ENCODE data around the gene KCNS1. TPM values are rescaled to one million over a fixed set of nuclear protein-coding genes. Genes with fewer than 3 reads are reported as not detected.

Gene KCNS1
- polyA plus RNA-seq, 1 experiment = 0.64 TPM

DNA sequence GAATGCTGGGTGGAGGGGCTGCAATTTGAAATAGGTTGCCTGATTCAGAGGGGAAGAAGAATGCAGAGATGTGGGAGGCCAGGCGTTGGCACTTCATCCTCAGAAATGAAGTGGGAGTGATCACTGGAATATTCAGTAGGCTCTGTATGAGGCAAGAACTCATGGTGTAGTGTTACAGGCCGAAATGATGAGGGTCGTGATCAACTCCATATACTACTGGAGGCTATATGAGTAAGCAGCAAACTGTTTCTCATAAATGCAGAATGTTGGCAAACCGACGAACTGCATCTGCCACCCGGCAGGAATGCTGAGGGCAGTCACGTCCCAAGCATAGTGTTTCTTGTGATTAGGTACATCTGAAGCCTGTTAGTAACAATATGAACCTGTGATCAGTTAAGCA lies 12.7 kb downstream of the KCNS1 start:
- CTCF ChIA-PET = interaction anchor here (2.4 to 15.9 kb wide), 2 partner anchors 7 to 42 kb away, joined by 11 to 407 read pairs; no protein-coding TSS in a partner anchor
- no peak overlapping the region for H3K4me3 ChIP-seq (ENCODE audit: low read depth, low read length)
- no peaks in the 10 kb centered on the region for H3K36me3 ChIP-seq (ENCODE audit: control insufficient read depth, insufficient read depth, low read length)
- DNase-seq (ENCODE audit: low read depth) = peak; percentile 93
- H3K27me3 ChIP-seq (ENCODE audit: control insufficient read depth, insufficient read depth, low read length) = no peaks in the 10 kb centered on the region
- TF ChIP-seq, protein P1, sequence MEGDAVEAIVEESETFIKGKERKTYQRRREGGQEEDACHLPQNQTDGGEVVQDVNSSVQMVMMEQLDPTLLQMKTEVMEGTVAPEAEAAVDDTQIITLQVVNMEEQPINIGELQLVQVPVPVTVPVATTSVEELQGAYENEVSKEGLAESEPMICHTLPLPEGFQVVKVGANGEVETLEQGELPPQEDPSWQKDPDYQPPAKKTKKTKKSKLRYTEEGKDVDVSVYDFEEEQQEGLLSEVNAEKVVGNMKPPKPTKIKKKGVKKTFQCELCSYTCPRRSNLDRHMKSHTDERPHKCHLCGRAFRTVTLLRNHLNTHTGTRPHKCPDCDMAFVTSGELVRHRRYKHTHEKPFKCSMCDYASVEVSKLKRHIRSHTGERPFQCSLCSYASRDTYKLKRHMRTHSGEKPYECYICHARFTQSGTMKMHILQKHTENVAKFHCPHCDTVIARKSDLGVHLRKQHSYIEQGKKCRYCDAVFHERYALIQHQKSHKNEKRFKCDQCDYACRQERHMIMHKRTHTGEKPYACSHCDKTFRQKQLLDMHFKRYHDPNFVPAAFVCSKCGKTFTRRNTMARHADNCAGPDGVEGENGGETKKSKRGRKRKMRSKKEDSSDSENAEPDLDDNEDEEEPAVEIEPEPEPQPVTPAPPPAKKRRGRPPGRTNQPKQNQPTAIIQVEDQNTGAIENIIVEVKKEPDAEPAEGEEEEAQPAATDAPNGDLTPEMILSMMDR (IDR thresholded peaks at IDR 0.05; ENCODE audit: insufficient read depth, low read depth, low read length) = no peak
- POLR2A ChIA-PET = interaction anchor here (0.6 kb wide), 1 partner anchor 82 kb away, joined by 3 read pairs; no protein-coding TSS in a partner anchor

DNA sequence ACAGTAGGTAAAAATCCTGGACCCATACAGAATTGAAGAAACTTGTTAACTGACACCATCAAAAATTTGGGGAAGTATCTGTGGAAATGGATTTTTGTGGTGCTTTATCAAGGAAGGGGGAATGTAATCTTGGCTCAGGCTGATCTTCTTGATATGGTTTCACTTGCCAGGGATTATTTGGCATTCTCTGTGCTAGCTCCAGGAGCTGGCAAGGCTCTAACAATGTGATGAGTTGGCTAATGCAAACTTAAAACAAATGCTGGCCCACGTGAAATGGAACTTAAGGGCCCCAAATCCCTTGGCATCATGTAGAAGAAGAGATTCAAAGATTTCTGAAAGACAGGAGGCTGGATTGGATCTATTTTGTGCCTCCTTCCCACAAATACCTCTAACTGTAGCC lies 13.1 kb downstream of the KCNS1 start:
- ChIA-PET CTCF (interaction anchor here (2.4 to 15.9 kb wide), 2 partner anchors 8 to 41 kb away, joined by 11 to 407 read pairs; no protein-coding TSS in a partner anchor), POLR2A (no interaction called here)
- TF ChIP-seq, protein P1 (IDR thresholded peaks at IDR 0.05; ENCODE audit: insufficient read depth, low read depth, low read length) = no peak
- Histone ChIP-seq H3K4me3 (ENCODE audit: low read depth, low read length) (no peak overlapping the region), H3K36me3 (ENCODE audit: control insufficient read depth, insufficient read depth, low read length) (no peaks in the 10 kb centered on the region), H3K27me3 (ENCODE audit: control insufficient read depth, insufficient read depth, low read length) (no peaks in the 10 kb centered on the region)
- DNase-seq (ENCODE audit: low read depth) = no peak

DNA sequence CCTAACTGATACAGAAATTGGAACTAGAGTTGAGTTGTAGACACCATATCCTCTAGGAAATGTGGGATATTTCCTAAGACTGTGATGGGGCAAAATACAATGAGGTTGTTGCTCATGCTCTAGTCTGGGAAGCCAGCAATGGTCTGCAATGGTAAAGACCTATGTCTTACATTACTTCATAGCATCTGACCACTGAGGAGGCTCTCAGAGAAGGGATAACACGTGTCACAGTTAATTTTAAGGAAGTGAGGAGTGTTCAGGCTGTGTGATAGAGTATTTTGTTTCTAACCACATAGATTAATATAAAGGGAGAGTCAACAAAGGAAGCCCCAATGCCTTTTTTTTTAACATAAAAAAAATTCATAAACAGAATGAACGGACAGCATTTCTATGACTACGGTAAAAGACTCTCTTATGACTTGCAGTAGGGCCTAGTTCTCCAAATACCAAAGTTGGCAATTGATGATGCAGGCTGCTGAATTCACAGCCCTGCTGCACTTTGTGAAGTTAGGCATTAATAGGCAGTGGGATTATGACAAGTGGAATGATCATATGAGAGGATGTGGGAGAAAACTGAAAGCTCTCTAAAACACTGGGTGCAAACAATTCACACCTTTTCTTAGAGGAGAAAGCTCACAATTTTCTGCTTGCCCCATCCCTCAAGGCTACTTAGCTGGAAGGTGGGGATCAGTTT lies 13.7 kb downstream of the KCNS1 start:
- no peak for DNase-seq (ENCODE audit: low read depth)
- H3K4me3 ChIP-seq (ENCODE audit: low read depth, low read length) = no peak overlapping the region
- CTCF ChIA-PET = interaction anchor here (1.4 to 15.9 kb wide), 3 partner anchors 8 to 41 kb away, joined by 7 to 407 read pairs (median 11); no protein-coding TSS in a partner anchor

DNA sequence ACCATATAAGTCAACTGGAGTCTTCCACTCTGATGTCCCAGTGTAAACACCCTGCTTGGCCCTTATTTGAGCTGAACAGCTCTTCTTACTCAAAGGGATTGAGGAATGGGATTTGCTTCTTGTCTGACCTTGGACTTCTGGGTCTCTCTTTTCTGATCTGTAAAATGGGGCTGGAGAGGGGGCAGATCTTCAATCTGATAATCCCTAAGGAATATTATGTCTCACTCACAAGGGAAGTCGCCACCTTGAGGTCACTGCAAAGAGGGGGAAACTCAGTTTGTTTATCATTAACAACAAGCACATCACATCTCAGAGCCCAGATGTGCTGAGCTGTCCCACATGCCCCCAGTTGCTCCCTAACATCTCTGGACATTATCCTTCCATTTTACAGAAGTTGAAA lies 15.1 kb downstream of the KCNS1 start:
- Histone ChIP-seq H3K36me3 (ENCODE audit: control insufficient read depth, insufficient read depth, low read length) (no peaks in the 10 kb centered on the region), H3K27me3 (ENCODE audit: control insufficient read depth, insufficient read depth, low read length) (no peaks in the 10 kb centered on the region), H3K4me3 (ENCODE audit: low read depth, low read length) (no peak overlapping the region)
- ChIA-PET POLR2A (no interaction called here), CTCF (interaction anchor here (2.4 to 15.9 kb wide), 2 partner anchors 10 to 39 kb away, joined by 11 to 407 read pairs; no protein-coding TSS in a partner anchor)
- no peak for DNase-seq (ENCODE audit: low read depth)
- TF ChIP-seq, protein P1 (IDR thresholded peaks at IDR 0.05; ENCODE audit: insufficient read depth, low read depth, low read length) = no peak

More for the DNA sequence above, 13.7 kb downstream of the KCNS1 start:
- POLR2A ChIA-PET = no interaction called here
- TF ChIP-seq, protein P1 (IDR thresholded peaks at IDR 0.05; ENCODE audit: insufficient read depth, low read depth, low read length) = no peak
- no peaks in the 10 kb centered on the region for H3K27me3 ChIP-seq (ENCODE audit: control insufficient read depth, insufficient read depth, low read length)
- H3K36me3 ChIP-seq (ENCODE audit: control insufficient read depth, insufficient read depth, low read length) = no peaks in the 10 kb centered on the region

DNA sequence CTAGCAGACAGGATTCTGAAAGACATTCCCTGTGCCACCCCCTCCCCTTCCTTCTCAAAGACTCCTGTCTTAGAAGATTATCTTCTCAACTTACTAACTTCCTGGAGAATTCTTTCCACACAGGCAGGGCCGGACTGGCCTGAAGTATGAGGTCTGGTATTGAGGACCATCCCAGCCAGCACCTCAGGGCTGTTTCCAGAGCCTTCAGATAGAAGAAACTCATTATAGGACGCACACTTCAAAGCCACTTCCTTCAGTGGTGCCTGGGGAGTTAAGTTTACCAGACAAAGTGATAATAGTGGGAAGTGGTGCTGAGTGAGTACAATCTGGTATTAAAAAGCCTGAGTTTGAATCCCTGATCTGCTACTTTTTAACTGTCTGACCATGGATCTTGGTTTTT lies 15.6 kb downstream of the KCNS1 start:
- ChIA-PET CTCF (no interaction called here), POLR2A (no interaction called here)
- no peak overlapping the region for H3K4me3 ChIP-seq (ENCODE audit: low read depth, low read length)
- DNase-seq (ENCODE audit: low read depth) = no peak
- TF ChIP-seq, protein P1 (IDR thresholded peaks at IDR 0.05; ENCODE audit: insufficient read depth, low read depth, low read length) = no peak
- H3K36me3 ChIP-seq (ENCODE audit: control insufficient read depth, insufficient read depth, low read length) = 0 out of 2 replicates have a peak, but pooled peaks cover under 1% of the 10 kb centered on the region
- no peaks in the 10 kb centered on the region for H3K27me3 ChIP-seq (ENCODE audit: control insufficient read depth, insufficient read depth, low read length)

All from BJ (cell line).